Endothelial cell of umbilical vein (primary cell): ENCODE results near the gene RFK. TPM values are rescaled to one million over a fixed set of nuclear protein-coding genes. Genes with fewer than 3 reads are reported as not detected.

Source experiments
- BruUV-seq: library from RNA; stranded (reverse); fragments of 400-500 nt; replicated peaks from 2 replicates; lab custom pipeline; 2021; lab: Mats Ljungman, UMichigan
- CTCF ChIA-PET: fragments of 300-600, 350-600 bp; sonication (Branson Sonifier 250); formaldehyde crosslinking; loops from one replicate; lab custom pipeline; 2021; ENCODE audit warnings: antibody characterized with exemption, inconsistent platforms; lab: Charles Lee
- POLR2A ChIA-PET: fragments of 300-600, 350-600 bp; sonication (Branson Sonifier 250); formaldehyde crosslinking; loops from one replicate; lab custom pipeline; 2021; ENCODE audit warnings: antibody characterized with exemption, inconsistent platforms; lab: Charles Lee
- DNase-seq: peaks from one replicate; pipeline ENCODE4 v3.0.0-alpha.2; 2011; ENCODE audit warnings: low read depth, low spot score
- FAIRE-seq: peaks from 2 replicates; lab custom pipeline; 2011; peaks lifted over from hg19 to GRCh38; lab: Jason Lieb, UNC
- H2AFZ ChIP-seq: 2 replicates; pipeline ENCODE4 v1.6.0; 2012; ENCODE audit warnings: low read depth, low read length, control low read depth, inconsistent platforms
- H3K27ac ChIP-seq: 2 replicates; pipeline ENCODE4 v1.5.1; 2011; ENCODE audit warnings: low read depth, mild to moderate bottlenecking, control low read depth, low read length, moderate library complexity; ENCODE audit not compliant: insufficient read depth
- H3K27me3 ChIP-seq, 2 experiments: 2 replicates each; pipeline versions ENCODE4 v1.6.0 to v1.6.1; 2011; ENCODE audit warnings: low read length in 2 of 2, mixed read lengths in 1 of 2; ENCODE audit not compliant: control insufficient read depth in 2 of 2, insufficient read depth in 2 of 2
- H3K36me3 ChIP-seq, 2 experiments: 2 replicates in 1 of 2; 3 replicates in 1 of 2; pipeline ENCODE4 v1.5.1; 2011; ENCODE audit warnings: low read length in 2 of 2, mild to moderate bottlenecking in 1 of 2, moderate library complexity in 1 of 2; ENCODE audit not compliant: control insufficient read depth in 2 of 2, insufficient read depth in 2 of 2; ENCODE audit errors: extremely low read depth in 1 of 2
- H3K4me1 ChIP-seq: 3 replicates; pipeline ENCODE4 v1.5.1; 2011; ENCODE audit warnings: mild to moderate bottlenecking, low read length; ENCODE audit not compliant: control insufficient read depth, insufficient read depth; ENCODE audit errors: extremely low read depth
- H3K4me2 ChIP-seq: 2 replicates; pipeline ENCODE4 v1.6.1; 2011; ENCODE audit warnings: low read length, control low read depth, mixed read lengths; ENCODE audit not compliant: insufficient read depth
- H3K4me3 ChIP-seq, 3 experiments: fragments of 200-600 bp in 1 of 3; sonication (generic), shearing (Covaris generic) in 1 of 3; replicated peaks in 1 of 3; 2 replicates each; pipeline ENCODE4 v1.5.1; 2011 to 2016; ENCODE audit warnings: control low read depth in 3 of 3, low read length in 3 of 3, mild to moderate bottlenecking in 2 of 3, inconsistent platforms in 1 of 3, low read depth in 1 of 3, moderate library complexity in 1 of 3; ENCODE audit not compliant: insufficient read depth in 1 of 3
- H3K79me2 ChIP-seq: 2 replicates; pipeline ENCODE4 v1.6.0; 2012; ENCODE audit warnings: low read length, inconsistent platforms; ENCODE audit not compliant: control insufficient read depth, insufficient read depth
- H3K9ac ChIP-seq: replicated peaks from 2 replicates; pipeline ENCODE3; 2011; ENCODE audit warnings: low read length, control low read depth; ENCODE audit not compliant: insufficient read depth; ENCODE audit errors: extremely low read depth
- H3K9me1 ChIP-seq: replicated peaks from 3 replicates; pipeline ENCODE4 v1.6.0; 2011; ENCODE audit warnings: mild to moderate bottlenecking, low read length; ENCODE audit not compliant: control insufficient read depth, insufficient read depth; ENCODE audit errors: extremely low read depth
- H3K9me3 ChIP-seq: replicated peaks from 2 replicates; pipeline ENCODE4 v1.5.1; 2012; ENCODE audit warnings: low read length, inconsistent platforms; ENCODE audit not compliant: control insufficient read depth, insufficient read depth
- H4K20me1 ChIP-seq: replicated peaks from 2 replicates; pipeline ENCODE3; 2011; ENCODE audit warnings: mild to moderate bottlenecking, low read length; ENCODE audit not compliant: control insufficient read depth, insufficient read depth; ENCODE audit errors: extremely low read depth
- EZH2 ChIP-seq: IDR thresholded peaks from 2 replicates; pipeline ENCODE4 v1.6.1; 2012; ENCODE audit warnings: borderline replicate concordance, low read depth, mild to moderate bottlenecking, moderate library complexity, low read length, inconsistent platforms; ENCODE audit not compliant: severe bottlenecking
- FOS ChIP-seq: IDR thresholded peaks from 2 replicates; pipeline ENCODE4 v1.6.1; 2011; ENCODE audit warnings: mild to moderate bottlenecking, low read length, moderate library complexity, borderline replicate concordance; ENCODE audit not compliant: insufficient read depth
- GATA2 ChIP-seq: IDR thresholded peaks from 2 replicates; pipeline ENCODE4 v1.7.0; 2011; ENCODE audit warnings: low read depth, mild to moderate bottlenecking, moderate library complexity, mixed read lengths, low read length; ENCODE audit not compliant: insufficient read length, insufficient read depth
- JUN ChIP-seq: IDR thresholded peaks from 2 replicates; pipeline ENCODE4 v1.6.1; 2011; ENCODE audit warnings: borderline replicate concordance, low read depth; ENCODE audit not compliant: insufficient read length, insufficient read depth
- MYC ChIP-seq: IDR thresholded peaks from one replicate; pipeline ENCODE4 v1.6.1; 2011; ENCODE audit warnings: mild to moderate bottlenecking, low read depth, low read length
- POLR2A ChIP-seq: IDR thresholded peaks from 2 replicates; pipeline ENCODE4 v1.6.1; 2012; ENCODE audit warnings: low read depth, mild to moderate bottlenecking, control low read depth, low read length
- POLR2AphosphoS5 ChIP-seq: IDR thresholded peaks from 2 replicates; pipeline ENCODE4 v1.6.1; 2012; ENCODE audit warnings: low read depth, mild to moderate bottlenecking, control low read depth, low read length, moderate library complexity; ENCODE audit not compliant: insufficient read depth
- dilution Hi-C: fragments of 300-500 bp; cut with MboI; formaldehyde crosslinking; loops from one replicate; pipeline ENCODE4 v1.15.0; 2019; ENCODE audit warnings: low sequenced_read_pairs; ENCODE audit not compliant: extremely low pct_ligation_motif_present
- intact Hi-C: fragments of 100-400 bp; cut with micrococcal nuclease; formaldehyde crosslinking; loops from one replicate; pipeline ENCODE4 v1.10.0; 2022
- polyA plus RNA-seq, 4 experiments: library from polyadenylated mRNA; depleted of rRNA in 3 of 4; stranded (reverse) in 3 of 4; unstranded in 1 of 4; fragments of >200 nt; gene quantifications; 2 replicates each; pipeline versions ENCODE4 v1.2.1 to v1.2.3, GENCODE V29; 2011 to 2012; ENCODE audit warnings: missing spikeins in 1 of 4
- total RNA-seq: library from RNA; stranded (reverse); gene quantifications from 2 replicates; pipeline ENCODE4 v1.2.3, GENCODE V29; 2021
- TF ChIP-seq, protein P1 (sequence below): IDR thresholded peaks from 2 replicates; pipeline ENCODE4 v1.6.1; 2011; ENCODE audit not compliant: insufficient read depth, insufficient read length
- TF ChIP-seq, protein P2 (sequence below), 2 donors: IDR thresholded peaks; 1 replicate in 1 of 2; 2 replicates in 1 of 2; pipeline ENCODE4 v1.5.1; 2011; ENCODE audit warnings: low read length in 2 of 2, mild to moderate bottlenecking in 2 of 2, moderate library complexity in 2 of 2, control low read depth in 1 of 2, inconsistent platforms in 1 of 2, low read depth in 1 of 2; ENCODE audit not compliant: insufficient read depth in 1 of 2; ENCODE audit errors: extremely low read depth in 1 of 2

Gene RFK
- total and polyA plus RNA-seq, 2 donors (not counting 3 experiments of a cell fraction or from before 2014, with no cell fraction given) = 18.1 to 32.9 TPM

DNA sequence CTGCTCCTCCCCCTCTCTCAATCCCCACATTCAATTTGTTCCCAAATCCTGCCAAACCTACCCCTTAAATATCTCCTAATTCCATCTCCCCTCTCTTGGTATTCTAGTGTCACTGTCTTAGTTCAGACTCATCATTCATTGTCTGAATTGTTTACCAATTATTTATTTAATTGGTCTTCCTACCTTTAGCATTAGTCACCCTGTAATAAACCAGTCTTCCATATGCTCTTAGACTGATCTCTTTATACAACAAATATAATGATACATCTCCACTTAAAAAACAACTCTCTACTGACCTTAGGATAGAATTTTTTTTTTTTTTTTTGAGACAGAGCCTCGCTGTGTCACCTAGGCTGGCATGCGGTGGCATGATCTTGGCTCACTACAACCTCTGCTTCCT is 51.4 kb downstream of the RFK start:
- CTCF ChIA-PET = no interaction called here
- intact Hi-C loops (no loop called here), dilution Hi-C loops (no loop called here)
- no peak for FAIRE-seq
- POLR2A ChIA-PET = no interaction called here
- Histone ChIP-seq H3K27me3 (no peaks in the 10 kb centered on the region), H3K79me2 (no peaks in the 10 kb centered on the region), H3K4me3 (no peak overlapping the region), H3K4me2 (no peak overlapping the region), H3K9ac (no peak overlapping the region), H3K9me3 (no peaks in the 10 kb centered on the region), H2AFZ (no peak overlapping the region), H3K4me1 (no peaks in the 10 kb centered on the region), H3K27ac (no peak overlapping the region), H3K9me1 (no peaks in the 10 kb centered on the region), H4K20me1 (no peaks in the 10 kb centered on the region), H3K36me3 (no peaks in the 10 kb centered on the region)
- TF ChIP-seq POLR2A (no peak), EZH2 (no peak), POLR2AphosphoS5 (no peak), FOS (no peak), JUN (no peak), GATA2 (no peak), MYC (no peak)
- TF ChIP-seq, protein P1, sequence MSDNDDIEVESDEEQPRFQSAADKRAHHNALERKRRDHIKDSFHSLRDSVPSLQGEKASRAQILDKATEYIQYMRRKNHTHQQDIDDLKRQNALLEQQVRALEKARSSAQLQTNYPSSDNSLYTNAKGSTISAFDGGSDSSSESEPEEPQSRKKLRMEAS = no peak
- TF ChIP-seq, protein P2, sequence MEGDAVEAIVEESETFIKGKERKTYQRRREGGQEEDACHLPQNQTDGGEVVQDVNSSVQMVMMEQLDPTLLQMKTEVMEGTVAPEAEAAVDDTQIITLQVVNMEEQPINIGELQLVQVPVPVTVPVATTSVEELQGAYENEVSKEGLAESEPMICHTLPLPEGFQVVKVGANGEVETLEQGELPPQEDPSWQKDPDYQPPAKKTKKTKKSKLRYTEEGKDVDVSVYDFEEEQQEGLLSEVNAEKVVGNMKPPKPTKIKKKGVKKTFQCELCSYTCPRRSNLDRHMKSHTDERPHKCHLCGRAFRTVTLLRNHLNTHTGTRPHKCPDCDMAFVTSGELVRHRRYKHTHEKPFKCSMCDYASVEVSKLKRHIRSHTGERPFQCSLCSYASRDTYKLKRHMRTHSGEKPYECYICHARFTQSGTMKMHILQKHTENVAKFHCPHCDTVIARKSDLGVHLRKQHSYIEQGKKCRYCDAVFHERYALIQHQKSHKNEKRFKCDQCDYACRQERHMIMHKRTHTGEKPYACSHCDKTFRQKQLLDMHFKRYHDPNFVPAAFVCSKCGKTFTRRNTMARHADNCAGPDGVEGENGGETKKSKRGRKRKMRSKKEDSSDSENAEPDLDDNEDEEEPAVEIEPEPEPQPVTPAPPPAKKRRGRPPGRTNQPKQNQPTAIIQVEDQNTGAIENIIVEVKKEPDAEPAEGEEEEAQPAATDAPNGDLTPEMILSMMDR (IDR thresholded peaks at IDR 0.05; ENCODE audit: extremely low read depth in 1 of 2, insufficient read depth in 1 of 2, low read depth in 1 of 2, low read length in 2 of 2) = no peak
- BruUV-seq = no TSS peak
- DNase-seq = no peak
